ENCODE results near the gene USH1G.

The USH1G gene

DNA sequence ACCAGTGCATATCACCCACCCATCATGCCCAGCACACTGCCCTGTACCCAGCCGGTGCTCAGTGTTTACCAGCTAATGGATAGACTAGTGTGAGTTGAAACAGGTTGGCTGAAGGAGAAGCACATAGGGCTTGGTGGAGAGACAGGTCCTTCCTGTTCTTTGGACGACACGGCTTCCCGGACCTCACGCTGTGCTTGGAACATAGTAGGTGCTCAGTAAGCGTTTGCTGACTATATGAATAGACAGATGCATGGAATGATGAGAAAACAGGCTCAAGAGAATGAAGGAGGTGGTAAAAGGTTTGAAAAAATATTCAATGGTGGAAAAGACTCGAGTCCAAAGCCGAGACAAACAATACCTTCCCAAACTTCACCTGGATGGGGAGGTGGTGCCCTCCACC lies 22.8 kb downstream of the USH1G start:
- no peak for DNase-seq

DNA sequence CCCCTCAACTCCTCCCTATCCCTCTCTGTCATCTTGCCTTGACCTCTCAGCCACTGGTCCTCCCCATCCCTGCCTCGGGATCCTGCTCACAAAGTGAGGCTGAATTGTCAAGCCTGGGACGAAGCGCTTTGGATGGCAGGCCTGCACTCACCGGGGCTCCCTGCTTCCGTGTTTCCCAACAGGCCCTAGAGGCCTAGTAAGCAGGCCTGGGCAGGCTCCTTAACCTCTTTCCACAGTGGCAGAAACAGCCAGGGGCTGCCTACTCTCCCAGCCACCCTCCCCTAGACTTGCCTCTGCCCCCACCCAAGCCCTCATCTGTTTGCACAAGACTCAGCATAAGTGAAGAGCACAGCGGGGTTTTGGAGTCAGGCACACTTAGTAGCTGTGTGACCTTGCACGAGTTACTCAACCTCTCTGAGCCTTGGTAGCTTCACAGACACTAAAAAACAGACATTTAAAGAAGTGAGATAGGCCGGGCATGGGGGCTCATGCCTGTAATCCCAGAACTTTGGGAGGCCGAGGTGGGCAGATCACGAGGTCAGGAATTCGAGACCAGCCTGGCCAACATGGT lies 24.6 kb downstream of the USH1G start:
- DNase-seq = no peak

DNA sequence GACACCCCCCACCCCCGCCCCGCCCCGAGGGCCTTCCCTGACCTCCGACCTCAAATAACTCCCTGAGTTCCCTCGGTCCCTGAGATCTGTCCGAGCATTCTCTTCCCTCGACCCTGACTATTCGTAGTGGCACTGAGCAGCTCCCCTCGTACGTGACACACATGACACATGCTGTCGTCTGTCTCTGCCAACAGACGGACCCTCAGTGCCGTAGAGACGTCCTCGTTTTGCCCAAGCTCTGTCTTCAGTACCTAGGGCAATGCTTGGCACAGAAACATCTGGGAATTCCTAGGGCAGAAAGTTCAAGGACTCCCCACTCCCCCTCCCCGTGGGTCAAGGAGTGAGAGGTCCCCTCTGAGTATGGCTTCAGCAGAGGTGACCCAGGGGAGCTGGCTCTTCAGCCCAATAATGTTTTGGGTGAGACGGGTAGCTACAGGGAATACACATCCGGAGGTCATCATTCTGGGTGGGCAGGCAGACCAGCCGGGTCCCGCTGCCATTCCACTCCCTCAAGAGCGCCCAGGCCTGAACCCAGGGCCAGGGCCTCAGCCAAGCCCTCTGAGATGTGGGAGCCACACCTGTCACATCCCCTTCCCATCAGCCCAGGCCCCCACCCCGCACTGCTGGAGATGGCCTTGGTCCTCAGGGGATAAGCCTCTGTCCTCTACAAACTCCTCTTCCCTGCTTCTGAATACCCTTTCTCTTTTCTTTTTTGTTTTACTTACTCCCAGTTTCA lies 29.0 kb downstream of the USH1G start:
- no peak for DNase-seq

DNA sequence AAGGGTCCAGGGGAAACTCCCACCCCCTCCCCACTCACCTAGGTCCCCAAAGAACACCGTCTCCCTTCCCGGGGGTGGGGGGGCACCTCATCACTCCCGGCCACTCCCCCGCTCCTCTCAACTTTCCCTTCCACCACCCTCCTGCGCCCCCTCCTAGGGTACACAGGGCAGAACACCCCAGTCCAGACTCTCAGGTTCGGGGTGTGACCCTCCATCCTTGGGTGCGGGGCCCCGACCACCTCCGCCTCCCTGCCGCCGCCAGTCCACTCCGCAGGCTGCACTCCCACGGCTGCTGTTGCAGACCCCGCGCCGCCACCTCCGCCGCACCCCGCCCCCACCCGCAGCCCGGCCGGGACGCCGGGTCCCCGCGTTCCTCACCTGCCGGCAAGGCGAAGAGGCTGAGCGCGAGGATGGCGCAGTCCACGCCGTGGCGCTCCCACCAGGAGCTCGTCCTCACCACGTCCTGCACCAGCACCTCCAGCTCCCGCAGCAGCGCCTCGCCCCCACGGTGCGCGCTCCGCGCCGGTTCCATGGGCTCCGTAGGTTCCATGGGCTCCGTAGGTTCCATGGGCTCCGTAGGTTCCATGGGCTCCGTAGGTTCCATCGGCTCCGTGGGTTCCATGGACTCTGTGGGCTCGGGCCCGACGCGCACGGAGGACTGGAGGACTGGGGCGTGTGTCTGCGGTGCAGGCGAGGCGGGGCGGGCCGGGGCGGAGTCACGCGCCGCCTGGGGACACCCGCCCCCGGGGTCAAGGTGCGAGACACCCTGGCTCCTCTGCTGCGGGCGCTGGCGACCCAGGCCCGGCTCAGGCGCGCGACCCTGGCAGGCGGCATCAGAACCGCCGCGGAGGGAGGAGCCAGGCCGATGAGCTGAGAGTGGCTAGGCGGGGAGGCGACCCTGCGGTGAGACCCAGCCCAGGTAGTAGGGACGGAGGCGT lies 29.8 kb downstream of the USH1G start, which contains the start of gene FADS6:
TSS of gene FADS6 (minus strand) at position 660 of the 938 bp plus-strand sequence. CDS start at position 622, 38 bp downstream.
- DNase-seq = no peak

DNA sequence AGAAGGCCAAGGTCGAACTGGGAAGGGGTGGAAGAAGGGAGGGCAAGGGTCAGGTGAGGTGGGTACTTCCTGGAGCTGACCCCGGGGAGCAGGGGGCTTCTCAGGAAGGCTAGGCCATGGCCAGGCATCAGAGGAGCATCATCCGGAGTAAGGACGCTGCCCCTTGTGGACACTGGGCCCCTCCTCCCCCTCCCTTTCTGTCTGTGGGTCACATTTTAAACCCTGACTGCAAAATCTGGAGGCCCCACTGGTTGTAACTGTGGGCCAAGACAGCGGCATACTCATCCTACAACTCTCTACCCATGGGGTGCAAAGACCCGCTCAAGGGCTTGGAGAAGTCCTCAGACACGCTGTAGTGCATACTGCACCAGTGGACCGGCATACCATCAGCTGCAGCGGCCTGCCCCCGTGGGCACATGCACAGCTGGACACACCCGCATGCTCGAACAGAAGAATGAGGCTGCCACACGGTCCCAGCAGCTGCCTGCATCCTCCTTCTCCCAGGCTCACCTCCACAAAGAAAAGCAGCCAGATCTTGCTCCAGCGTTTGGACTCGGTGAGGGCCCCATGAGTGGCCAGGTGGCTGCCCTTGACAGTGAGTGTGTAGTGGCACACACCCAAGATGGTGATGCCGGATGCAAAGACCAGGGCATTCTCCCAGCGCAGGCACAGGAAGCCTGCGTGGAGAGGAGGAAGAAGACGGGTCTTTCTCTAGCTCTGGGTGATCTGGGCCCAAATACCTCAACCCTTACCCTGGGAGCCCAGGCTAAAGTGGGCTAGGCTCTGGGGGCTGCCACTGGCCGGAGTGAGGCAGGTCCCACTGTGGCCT lies 30.8 kb downstream of the USH1G start:
- no peak for DNase-seq

DNA sequence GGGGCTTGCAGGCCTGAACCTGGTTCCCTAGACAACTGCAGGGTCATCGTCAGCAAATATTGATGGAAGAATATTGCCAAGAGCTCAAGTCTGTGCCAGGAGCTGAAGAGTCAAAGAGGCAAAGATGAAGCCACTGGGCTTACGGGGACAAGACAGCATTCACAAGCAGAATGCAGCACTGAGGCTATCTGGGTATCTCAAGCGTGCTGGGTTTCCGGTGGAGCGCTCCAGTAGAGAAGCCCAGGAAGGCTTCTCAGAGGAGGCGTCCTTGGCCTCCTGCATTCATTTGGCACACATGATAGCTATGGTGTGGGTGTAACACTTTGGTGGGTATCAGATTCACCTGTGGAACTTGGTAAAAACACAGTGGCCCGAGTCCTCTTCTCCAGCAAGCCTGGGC lies 32.5 kb downstream of the USH1G start:
- DNase-seq = no peak

DNA sequence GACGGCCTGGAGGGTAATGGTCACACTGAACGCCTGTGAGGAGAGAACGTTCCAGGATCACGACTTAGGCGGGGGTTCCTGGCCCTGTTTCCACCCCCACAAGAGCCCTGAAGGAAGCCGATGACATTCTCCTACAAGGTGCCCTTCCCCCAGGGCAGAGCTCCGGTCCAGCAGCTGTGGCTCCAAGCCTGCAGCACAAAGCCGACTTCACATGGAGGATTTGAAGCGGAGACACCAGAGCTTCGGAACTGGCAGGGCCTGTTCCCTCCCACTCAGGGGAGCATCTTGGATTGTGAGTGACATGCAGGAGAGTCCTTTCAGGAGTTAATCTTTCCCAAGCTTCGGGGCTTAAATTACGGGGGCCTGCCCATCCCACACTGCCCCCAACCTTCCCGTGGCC lies 34.6 kb downstream of the USH1G start:
- no peak for DNase-seq

DNA sequence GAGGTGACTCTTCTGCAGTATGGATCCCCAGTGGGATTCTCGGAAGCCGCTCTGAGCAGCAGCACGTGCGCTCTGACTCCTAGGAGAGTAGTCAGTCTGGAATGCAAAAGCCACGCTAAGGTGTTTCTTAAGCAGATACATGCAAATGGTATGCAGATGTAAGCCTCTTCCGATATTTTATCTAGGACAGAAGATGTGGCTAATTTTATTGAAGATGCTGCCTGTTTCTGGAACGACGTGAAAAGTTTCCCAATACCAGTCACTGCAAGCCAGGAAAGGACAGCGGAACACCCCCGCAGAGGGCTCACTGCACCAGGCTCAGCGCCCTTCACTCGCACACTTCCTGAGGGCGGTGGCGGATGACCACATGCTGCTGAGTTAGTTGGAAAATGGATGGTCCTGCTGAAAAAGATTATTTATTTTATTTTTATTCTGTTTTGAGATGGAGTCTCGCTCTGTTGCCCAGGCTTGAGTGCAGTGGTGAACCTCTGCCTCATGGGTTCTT lies 39.8 kb downstream of the USH1G start:
- DNase-seq = no peak

DNA sequence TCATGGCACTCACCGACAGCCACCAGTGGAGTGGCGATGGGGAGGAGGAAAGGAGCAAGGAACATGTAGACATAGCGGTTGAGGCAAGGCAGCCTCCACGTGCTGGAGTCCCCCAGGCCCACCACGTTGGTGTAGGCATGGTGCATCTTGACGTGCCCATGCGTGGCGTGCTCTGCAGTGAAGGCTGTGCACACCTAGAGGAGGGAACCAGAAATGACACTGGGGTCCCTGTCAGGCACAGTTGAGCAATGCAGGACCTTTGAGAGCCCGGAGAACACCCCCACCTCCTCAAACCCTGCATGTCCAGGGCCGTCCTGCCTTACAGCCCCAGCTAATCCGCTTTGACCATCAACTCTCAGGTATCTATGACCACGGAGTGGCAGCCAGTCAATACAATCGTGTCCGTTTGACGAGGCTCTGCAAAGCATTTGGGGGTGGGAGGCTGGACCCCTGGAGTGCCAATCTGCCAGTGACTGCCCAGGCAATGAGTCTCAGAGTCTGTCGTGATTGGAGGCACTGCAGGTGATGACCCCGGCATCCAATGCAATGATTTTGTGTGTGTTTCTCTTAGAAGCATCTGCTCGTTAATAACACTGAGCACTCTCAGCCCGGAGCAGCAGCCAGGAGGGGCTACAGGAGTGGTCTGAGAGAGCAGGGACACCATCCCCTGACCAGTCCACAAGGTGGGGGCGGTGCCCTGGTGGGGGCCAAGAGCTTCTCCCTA lies 40.4 kb downstream of the USH1G start:
- DNase-seq = no peak

DNA sequence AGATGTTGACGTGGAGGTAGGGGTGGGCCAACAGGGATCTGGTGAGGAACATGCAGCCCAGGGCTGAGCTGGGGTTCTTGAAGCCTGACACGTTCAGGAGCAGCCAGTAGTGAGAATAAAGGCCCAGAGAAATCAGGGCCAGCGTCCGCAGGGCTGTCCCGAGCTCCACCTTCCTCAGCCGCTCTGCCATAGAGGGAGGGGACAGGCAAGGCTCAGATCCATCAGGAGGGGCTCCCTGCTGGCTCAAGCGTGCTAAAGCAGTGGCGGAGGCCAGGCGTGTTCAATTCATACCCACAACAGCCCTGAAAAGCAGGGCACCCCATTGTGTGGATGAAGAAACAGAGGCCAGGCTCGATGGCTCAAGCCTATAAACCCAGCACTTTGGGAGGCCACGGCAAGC lies 42.0 kb downstream of the USH1G start:
- no peak for DNase-seq

DNA sequence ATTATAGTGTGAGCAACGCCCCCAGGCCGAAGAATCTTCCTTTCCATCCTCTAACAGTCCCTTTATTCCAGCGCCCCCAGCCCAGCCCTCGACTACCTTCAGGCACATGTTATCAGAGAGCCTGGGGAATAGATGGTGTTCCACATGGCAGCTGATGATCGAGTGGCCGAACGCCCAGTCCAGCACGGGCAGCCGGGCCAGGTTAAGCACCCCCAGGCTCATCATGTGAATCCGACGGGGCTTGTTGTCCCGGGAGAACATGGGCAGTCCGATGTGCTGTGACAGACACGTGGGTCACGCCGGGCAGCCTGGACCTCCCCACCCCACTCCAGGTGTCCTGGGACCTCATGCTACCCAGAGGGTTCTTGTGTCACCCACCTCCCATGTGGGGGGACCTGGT lies 43.7 kb downstream of the USH1G start:
- no peak for DNase-seq

DNA sequence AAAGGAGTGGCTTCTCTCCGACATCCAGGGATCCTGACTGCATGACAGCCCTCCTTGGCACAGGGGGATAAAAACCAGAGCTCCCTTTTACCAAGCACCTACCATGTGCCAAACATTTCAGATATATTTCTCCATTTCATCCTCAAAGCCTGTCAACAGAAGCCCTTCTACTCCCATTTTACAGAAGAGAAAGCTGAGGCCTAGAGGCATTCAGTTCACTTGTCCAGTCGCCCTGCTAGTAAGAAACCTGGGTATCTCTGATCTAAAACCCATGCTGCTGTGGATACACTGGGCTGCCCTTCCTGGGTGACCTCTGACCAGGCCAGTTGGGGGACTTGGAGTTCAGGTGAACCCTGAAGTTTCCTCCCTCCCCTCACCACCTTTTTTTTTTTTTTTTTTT lies 44.4 kb downstream of the USH1G start:
- DNase-seq = no peak

DNA sequence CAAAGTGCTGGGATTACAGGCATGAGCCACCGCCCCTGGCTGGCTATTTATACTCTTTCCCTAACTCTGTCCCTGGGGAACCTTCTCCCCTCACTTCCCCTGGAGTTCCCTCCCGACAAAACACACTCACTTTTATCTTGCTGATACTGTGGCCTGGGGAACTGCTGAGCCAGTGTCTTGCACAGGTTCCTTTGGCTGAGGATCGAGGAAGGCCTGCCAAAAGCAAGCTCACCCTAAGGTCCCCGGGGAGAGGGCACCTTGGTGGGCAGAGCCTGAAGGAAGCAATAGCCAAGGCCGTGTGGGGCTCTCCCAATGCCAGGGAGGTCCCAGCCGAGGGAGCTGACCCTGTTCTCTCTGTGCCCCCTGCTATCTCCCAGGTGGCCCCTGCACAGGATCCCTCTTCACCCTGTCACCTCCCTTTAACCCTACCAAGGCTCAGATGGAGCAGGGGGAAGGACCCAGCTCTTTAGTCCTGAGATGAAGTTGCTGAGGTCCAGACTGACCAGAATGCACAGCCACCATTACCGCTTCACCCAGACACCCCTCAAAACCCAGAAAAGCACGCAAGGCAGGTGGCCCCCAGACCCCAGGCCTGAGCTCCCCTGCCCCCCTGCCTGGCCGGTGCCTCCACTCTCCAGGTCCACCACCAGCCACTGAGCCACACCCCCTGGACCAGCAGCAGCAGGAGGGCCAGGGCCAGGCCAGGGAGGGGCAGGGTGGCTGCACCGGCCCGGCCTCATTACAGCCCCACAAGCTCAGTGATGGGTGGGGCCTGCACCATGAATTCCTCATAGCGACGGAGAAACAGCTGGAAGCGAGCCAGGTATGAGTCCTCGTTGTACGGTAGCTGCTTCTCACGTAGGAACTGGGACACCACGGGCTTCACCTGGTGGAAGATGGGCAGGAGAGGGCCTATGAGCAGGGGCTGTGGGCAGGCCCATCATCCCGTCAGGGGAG lies 45.2 kb downstream of the USH1G start:
- DNase-seq = no peak

DNA sequence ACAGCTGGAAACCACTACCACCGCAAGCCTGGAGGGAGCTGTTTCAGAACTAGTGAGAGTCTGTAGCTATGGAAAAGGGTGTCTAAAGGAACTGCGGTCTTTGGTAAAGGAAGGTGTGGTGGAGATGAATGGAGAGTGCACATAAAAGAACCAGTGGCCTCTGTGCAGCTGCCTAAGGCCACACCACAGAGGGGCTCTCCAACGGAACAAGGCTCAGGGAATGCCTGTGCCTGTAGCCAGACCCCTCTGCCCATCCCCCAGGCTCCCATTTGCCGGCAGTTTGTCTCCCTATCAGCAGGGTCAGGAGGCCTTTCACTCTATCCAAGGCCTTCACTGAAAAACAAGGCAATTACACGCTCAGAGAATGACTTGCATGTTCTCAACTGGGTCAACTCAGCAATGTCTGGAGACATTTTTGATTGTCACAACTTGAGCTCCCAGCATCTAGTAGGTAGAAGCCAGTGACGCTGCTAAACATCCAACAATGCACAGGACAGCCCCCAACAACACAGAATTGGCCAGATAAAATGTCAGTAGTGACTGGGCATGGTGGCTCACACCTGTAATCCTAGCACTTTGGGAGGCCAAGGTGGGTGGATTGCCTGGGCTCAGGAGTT lies 47.0 kb downstream of the USH1G start:
- no peak for DNase-seq

DNA sequence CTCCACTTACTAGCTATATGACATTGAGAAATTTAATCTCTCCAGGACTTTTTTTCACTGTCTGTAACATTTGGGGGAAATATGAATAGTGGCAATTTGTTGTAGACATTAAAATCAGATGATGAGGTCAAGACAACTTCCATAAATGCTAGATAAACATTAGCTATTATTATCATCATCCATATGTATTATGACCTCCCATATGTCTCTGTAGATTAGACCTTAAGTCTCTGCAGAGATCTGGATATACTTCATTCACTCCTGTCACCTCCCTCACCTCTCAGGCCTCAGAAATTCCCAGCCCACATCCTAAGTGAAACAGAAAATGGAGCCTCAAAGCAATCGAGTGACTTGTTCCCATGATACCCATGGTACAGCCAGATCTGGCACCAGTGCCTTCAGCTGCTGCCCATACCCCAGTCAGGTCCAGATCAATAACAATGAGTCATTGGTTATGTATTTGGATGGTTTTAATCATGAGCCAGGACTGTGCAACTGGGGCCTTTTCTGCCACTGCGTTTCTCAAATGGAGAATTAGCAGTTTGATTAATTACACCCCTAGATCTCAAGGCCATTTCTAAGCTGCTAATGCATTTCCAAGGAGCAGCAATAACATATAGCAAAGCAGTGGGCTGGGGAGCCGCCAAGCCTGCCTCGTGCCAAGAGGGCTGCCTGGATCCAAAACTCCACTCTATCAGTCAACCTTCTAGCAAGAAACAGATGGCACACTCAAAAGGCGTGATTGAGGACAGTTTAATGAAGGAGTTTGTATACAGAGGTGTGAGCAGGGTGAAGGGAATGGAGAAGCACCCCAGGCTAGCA lies 47.7 kb downstream of the USH1G start:
- DNase-seq = peak; percentile 18

DNA sequence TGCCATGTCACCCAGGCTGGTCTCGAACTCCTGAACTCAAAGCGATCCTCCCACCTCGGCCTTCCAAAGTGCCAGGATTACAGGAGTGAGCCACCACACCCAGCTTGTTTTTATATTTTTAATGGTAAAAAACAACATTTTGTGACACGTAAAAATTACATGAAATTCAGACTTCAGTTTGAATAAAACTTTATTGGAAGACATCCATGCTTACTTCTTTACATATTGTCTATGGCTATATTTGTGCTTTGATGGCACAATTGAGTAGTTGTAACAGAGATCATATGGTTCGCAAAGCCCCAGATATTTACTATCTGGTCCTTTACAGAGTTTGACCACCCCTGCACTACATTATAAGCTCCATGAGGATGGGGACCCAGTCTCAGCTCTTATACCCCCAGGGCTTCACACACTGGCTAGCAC lies 48.4 kb downstream of the USH1G start:
- DNase-seq = no peak

DNA sequence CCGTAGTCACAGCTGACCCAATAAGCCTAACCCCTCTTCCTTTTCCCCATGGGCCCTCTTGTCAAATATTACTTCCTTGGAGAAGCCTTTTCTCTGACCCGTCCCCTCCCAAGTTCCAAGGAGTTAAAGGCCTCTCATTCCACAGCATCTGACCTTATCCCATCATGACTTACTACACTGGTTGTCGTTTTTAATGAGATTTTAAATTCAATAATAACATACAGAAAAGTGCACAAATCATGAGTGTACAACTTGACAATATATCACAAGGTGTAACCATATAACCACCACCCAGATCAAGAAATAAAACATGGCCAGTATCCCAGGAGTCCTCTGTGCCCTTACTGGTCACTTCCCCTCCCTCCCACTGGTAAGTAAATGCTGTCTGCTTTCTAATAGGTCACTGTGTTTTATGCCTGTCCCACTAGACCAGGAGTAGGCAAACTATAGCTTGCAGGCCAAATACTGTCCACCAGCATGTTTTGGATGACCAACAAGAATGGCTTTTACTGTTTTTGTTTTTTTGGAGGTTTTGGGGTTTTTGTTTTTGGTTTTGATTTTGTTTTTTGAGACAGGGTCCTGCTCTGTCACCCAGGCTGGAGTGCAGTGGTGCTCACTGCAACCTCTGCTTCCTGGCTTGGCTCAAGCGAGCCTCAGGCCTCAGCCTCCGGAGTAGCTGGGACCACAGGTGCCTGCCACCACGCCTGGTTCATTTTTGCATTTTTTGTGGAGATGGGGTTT lies 49.0 kb downstream of the USH1G start:
- DNase-seq = no peak

Data from NCI-H1092 (cell line).